Transverse colon (tissue), 4 donors: Measurements from ENCODE around the gene SNTA1.
"Not testable (repeated sequence)": the region's sequence is repeated elsewhere in the genome, so short reads cannot be mapped to it uniquely, and the experiment has no call there.

ENCODE experiments used
- EP300 ChIP-seq: sonication (generic); formaldehyde crosslinking; IDR thresholded peaks from one replicate; pipeline ENCODE4 v1.6.1; 2017; ENCODE audit warnings: antibody characterized with exemption, low read depth
- POLR2A ChIP-seq: fragments of 450-650 bp; IDR thresholded peaks from one replicate; pipeline ENCODE4 v1.6.1; 2016; ENCODE audit warnings: antibody characterized with exemption, mild to moderate bottlenecking, moderate library complexity
- POLR2AphosphoS5 ChIP-seq, 3 donors: sonication (generic); formaldehyde crosslinking; IDR thresholded peaks; one replicate each; pipeline ENCODE4 v1.6.1; 2016; ENCODE audit warnings: antibody characterized with exemption in 3 of 3
- TF ChIP-seq, protein P1 (sequence below), 5 experiments: fragments of 200-600 bp in 3 of 5; fragments of 450-650 bp in 2 of 5; sonication (generic) in 3 of 5; IDR thresholded peaks; 1 replicate in 2 of 5; 2 replicates in 3 of 5; pipeline ENCODE4 v1.5.1; 2016 to 2017; ENCODE audit warnings: antibody characterized with exemption in 5 of 5, inconsistent platforms in 3 of 5, mild to moderate bottlenecking in 2 of 5, moderate library complexity in 1 of 5

DNA sequence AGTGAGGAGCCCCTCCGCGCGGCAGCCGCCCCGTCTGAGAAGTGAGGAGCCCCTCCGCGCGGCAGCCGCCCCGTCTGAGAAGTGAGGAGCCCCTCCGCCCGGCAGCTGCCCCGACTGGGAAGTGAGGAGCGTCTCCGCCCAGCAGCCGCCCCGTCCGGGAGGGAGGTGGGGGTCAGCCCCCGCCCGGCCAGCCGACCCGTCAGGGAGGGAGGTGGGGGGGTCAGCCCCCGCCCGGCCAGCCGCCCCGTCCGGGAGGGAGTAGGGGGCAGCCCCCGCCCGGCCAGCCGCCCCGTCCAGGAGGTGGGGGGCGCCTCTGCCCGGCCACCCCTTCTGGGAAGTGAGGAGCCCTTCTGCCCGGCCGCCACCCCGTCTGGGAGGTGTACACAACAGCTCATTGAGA is 54.2 kb downstream of the SNTA1 start:
- TF ChIP-seq POLR2AphosphoS5 (IDR thresholded peaks at IDR 0.05); EP300; POLR2A: not testable (repeated sequence)
- TF ChIP-seq, protein P1, sequence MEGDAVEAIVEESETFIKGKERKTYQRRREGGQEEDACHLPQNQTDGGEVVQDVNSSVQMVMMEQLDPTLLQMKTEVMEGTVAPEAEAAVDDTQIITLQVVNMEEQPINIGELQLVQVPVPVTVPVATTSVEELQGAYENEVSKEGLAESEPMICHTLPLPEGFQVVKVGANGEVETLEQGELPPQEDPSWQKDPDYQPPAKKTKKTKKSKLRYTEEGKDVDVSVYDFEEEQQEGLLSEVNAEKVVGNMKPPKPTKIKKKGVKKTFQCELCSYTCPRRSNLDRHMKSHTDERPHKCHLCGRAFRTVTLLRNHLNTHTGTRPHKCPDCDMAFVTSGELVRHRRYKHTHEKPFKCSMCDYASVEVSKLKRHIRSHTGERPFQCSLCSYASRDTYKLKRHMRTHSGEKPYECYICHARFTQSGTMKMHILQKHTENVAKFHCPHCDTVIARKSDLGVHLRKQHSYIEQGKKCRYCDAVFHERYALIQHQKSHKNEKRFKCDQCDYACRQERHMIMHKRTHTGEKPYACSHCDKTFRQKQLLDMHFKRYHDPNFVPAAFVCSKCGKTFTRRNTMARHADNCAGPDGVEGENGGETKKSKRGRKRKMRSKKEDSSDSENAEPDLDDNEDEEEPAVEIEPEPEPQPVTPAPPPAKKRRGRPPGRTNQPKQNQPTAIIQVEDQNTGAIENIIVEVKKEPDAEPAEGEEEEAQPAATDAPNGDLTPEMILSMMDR (IDR thresholded peaks at IDR 0.05): not testable (repeated sequence)
